GM04504 (cell line): ENCODE measurements around the gene TRAF7.

Experiments
- DNase-seq: peaks from one replicate; pipeline ENCODE4 v3.0.0-alpha.2; 2012; ENCODE audit warnings: low read depth

The TRAF7 gene

GRCh38 chr16:2183671-2184070 lies 28.1 kb downstream of the TRAF7 start:
- no peak for DNase-seq

DNA sequence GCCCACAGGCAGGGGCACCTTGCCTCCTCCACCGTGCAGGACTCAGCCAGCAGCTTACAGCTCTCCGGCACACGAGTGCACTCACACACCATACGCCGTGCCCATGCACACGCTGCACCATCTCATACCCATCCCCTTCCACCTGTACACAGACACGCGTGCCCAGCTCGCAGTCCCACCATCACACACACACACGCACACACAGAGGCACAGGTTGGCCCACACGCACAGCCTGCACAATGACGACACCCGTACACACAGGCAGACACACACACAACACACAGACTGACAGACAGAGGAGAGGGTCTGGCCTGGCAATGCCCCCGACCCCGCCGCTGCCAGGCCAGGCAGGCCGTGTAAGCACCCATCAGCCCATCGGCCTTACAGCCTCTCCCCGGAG lies 28.8 kb downstream of the TRAF7 start:
- no peak for DNase-seq

DNA sequence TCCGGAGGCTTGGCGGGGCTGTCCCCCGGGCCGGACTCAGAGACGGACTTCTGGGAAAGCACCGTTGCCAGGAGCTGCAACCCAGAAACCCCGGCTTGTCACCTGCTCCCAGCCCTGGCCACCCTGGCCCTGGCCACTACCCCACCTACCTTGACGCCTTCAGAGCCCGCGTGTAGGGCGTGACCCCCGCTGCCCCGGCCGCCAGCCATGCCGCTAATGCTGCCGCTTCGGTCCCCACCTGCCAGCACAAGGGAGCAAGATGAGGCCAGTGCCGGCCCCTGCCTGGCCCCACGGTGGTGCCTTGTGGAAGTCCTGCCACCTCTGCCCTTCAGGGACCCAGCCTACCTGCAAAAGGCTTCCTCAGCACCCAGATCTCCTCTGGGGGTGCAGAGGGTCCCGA lies 29.4 kb downstream of the TRAF7 start:
- DNase-seq: no peak

DNA sequence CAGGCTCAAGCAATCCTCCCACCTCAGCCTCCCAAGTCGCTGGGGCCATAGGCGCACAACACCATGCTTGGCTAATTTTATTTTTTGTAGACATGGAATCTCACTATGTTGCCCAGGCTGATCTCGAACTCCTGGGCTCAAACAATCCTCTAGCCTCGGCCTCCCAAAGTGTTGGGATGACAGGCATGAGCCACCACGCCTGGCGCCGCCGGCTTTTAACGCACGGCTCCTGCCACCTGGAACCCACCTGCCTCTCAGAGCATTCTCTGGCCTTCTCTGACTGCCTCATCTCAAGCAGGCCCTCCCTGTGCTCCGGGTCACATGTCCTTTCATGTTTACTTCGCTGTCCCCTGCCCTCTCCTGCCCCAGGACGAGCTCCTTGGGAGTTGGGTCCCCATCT lies 30.5 kb downstream of the TRAF7 start:
- DNase-seq: no peak

DNA sequence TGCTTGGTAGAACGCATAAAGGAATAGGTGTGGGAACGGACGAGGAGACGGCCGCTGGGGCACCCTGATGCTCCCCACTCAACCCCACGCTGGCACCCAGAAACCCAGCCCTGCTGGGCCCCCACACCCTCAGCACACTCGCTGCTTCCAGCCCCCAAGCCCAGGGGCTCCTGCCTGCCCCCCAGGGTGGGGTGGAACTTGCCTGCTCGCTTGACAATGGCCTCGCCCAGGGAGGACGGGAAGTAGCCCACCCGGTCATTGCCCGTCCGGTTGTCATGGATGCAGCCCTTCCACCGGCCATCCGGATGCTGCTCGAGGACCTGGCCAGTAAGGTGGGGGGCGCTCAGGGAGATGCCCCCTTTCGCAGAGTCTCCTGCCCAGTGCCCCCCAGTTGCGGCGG lies 30.9 kb downstream of the TRAF7 start:
- DNase-seq: no peak

DNA sequence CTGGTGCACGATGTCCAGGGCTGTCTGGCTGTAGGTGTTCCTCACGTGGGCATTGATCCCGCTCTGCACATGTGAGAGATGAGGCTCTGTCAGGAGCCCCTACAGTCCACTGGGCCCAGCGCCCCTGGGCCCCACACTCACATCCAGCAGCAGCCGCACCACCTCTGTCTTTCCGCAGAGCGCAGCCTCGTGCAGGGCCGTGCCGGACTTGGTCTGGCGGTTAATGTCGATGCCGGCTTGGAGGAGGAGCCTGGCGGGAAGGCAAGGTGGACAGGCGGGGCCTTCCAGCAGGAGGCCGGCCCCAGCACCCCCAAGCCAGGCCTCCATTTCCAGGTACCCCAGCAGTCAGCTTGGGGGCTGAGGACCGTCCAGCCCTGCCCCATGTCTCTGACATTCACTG lies 31.6 kb downstream of the TRAF7 start:
- DNase-seq: no peak

GRCh38 chr16:2188395-2188794 lies 32.8 kb downstream of the TRAF7 start:
- no peak for DNase-seq

DNA sequence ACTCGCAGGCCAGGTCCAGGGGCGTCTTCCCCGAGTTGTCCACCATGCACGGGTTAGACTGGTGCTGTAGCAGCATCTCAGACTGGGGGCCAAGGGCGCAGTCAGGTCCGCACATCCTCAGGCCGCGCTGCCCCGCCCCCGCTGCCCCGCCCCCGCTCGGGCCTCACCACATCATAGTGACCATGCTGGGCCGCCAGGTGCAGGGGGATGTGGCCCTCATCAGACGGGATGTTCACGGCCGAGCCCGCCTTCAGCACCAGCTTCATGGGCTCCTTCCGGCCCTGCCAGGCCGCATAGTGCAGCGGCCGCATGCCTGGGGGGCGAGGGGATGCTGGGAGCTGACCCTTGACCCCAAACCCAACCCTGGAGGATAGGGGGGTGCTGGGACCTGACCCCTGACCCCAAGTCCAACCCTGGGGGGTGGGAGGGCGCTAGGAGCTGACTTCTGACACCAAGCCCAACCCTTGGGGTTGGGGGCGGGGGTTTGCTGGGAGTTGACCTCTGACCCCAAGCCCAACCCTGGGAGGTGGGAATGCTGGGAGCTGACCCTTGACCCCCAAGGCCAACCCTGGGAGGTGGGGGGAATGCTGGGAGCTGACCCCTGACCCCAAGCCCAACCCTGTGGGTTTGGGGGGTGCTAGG lies 33.8 kb downstream of the TRAF7 start:
- DNase-seq: no peak

DNA sequence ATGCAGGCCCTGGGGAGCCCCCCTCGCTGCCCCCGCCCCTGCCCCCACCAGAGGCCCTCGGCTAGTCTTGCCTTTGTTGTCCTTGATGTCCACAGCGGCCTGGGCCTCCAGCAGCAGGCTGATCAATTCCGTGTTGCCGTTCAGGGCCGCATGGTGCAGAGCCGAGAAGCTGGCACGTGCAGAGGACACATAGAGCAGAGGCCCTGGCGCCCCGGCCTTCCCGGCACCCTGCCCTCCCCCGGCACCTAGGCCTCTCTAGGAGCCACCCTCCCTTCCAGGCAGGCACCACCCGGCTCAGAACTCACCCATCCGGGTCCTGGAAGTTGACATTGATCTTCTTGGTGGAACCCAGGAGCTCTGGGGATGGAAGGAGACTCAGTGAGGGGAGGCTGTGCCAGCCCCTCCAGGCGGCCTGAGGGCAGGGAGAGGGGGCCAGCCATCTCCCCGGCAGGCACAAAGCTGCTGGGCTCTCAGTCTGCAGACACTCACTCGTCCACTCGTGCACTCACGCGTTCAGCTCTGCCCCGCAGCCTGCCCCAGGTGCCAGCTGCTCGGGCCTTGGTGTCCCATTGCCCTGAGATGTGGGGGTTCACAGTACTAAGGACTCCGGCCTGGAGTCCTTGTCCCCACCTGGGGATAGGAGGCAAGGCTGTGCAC lies 34.5 kb downstream of the TRAF7 start:
- DNase-seq: no peak

GRCh38 chr16:2190659-2191445 lies 35.3 kb downstream of the TRAF7 start:
- DNase-seq: no peak

- DNase-seq: no peak
These were observed 35.8 kb downstream of the TRAF7 start for GRCh38 chr16:2191446-2191706.

DNA sequence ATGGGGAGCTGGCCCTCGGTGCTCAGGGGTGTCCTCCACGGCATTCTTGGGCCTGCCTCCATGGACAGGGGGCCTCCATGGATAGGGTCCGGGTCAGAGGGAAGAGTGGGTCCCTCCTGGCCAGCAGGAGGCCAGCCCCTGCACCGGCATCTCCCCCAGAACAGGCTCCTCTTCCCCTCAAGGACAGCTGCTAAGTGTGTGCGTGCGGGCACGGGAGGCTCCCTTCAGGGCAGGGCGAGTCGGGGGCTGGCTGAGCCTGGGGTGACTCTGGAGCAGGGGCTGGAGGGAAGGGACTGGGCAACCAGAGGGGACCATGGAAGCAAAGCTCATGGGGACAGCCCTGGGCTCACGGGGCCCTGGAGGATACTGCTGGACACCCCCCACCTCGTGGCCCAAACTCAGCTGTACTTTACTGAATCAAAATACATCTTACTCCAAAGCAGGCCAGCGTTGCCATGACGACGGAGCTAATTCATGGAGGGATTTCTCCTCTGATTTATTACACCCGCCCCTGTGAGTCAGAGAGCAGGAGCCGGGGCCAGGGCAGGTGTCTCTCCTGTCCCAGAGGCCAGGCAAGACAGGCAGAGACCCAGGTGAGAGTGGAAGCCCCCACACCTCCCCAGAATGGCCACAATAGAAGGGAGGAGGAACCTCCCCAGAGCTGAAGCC lies 38.7 kb downstream of the TRAF7 start:
- DNase-seq: no peak

DNA sequence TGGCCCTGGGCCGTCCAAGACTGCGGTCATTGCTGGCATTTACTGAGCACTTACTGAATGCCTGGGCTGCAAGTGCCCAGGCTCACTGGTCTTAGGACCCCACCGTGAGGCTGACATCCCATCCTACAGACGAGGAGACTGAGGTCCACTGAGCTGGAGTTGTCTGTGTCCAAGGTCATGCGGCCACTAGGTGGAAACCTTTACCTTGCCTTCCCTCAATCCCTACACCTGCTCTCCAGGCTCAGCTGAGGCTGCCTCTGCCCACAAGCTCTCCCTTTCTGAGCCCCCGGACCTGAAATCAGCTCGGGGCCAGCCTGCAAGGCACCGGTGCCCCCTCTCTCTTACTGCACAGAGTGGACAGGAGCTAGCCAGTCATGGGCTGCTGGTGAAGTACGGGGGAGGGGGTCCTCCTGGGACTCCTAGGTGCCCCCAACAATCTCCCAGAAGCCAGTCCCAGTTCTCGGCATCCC lies 39.3 kb downstream of the TRAF7 start:
- DNase-seq: no peak

DNA sequence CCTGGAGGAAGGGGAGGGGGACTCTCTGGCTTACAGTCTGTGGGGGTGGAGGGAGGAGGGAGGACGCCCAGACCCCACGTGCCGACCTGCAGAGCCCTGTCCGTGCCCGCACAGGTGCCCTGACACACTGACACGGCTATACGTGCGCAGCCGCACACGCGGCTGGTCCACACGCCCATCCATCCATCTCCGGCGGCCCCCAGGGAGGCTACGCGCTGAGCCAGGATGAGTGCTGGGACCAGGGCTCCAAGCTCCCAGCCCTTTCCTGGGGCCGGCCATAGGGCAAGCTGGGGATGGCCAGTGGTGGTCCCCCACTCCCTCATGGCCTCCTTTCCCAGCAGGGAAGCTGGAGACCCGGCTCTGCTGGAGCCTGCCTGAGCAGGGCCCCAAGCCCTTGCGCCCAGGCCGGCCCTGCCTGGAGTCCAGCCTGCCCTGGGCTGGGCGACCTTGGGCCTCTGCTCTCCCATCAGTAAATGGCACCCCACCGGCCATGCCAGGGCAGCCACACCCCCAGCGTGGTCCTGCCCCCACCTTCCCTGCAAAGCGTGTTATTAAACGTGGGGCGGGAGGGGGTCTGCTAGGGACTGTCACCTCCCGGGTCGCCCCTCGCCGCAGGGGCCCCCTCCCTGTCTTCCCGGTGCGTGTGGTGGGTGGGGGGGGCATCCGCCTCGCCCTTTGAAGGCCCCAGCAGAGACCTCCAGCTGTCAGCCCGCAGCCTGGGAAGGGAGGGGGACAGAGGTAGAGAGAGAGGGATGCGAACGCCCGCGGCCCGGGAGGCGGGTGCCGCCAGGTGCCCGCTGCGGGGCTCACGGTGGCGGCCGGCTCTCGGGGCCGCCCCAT lies 40.0 kb downstream of the TRAF7 start:
- no peak for DNase-seq

- no peak for DNase-seq
These were observed 40.8 kb downstream of the TRAF7 start, which contains the start of gene CASKIN1 for GRCh38 chr16:2196162-2196980. Gene CASKIN1, minus strand, starts transcription at chr16:2196605. Its CDS starts 173 bp downstream, at chr16:2196432.

DNA sequence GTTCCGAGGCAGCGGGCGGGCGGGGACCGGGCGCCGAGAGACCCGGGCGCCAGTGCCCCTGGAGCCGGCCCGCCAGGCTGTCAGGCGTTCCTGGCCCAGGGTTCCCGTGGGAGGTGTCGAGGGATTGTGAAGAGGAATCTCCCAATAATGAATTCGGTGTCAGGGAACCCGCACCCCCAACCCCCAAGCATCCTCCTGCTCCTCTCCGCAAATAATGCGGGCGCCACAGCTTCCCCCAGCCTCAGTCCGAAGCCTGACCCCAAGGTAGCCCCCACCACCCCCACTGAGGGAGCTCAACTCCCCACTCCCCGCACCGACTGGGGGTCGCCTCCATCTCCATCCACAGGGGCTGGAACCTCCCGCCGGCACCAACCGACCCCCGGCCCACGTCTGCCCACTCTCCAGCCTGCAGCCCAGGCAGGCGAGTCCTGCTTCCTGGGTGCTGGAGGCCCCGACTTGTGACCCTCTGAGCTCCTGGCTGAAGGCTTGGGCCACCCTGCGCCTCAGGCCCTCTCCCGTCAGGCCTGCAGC lies 41.5 kb downstream of the TRAF7 start:
- no peak for DNase-seq

DNA sequence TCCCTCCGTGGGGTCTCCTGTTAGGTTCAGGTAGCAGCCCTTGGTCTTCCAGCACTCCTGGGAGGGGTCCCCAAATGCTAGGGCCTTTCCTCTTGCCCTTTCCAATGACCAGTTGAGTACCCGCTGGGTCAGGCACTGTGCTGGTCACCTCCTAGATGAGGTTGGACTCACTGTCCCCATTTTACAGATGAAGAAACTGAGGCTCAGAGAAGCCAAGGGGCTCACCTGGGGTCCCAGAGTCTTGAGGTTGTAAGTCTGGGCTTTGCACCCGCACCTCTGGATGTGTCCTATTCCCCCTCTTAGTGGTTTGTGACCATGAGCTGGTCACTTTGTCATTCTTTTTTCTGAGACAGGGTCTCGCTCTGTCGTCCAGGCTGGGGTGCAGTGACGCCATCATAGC lies 42.2 kb downstream of the TRAF7 start:
- DNase-seq: no peak

- no peak for DNase-seq
These were observed 42.7 kb downstream of the TRAF7 start for GRCh38 chr16:2198283-2198682.

DNA sequence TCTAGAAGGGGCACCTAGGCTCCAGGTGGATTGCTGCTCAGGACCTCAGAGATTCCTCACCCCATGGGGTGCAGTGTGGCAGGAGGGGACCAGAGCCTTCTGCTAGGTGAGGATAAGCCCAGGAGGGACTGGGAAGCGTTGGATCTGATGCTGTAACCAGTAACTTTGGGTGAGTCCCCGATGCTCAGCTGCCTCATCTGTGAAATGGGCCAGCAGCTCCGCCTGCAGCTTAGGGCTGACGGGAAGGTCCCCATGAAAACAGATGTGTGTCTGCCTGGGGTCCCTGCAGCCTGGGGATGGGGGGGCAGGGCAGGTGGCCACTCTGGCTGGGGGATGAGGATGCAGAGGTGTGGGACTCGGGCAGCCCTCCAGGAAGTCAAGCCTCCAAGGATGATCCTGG lies 43.5 kb downstream of the TRAF7 start:
- no peak for DNase-seq

- DNase-seq: no peak
These were observed 44.1 kb downstream of the TRAF7 start for GRCh38 chr16:2199621-2200139.

DNA sequence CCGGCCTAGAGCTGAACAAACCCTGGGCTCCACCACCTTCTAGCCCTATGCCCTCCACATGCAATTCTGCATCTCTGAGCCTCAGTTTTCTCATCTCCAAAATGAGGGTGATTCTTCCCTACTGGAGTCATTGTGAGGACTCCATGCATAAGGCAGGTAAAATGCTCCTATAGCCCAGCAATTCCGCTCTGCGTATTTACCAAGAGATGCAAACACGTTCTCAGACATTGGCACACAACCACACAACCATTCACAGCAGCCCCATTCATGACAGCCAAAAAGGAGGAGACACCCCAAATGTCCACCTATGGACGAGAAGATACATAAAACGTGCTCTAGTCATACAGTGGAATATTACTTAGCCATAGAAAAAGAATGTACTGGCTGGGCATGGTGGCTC lies 44.7 kb downstream of the TRAF7 start:
- no peak for DNase-seq
